Left colon (tissue), 2 donors: ENCODE measurements around the gene BLZF1. TPM values are rescaled to one million over a fixed set of nuclear protein-coding genes. Genes with fewer than 3 reads are reported as not detected.

Source experiments
- ATAC-seq: fragments of 200-7000 bp; cut with Tn5 transposase; one replicate; pipeline ENCODE4 v1.9.1; 2020; ENCODE audit warnings: mild to moderate bottlenecking, moderate library complexity
- DNase-seq, 2 donors: peaks; one replicate each; pipeline ENCODE4 v3.0.0-alpha.2; 2020
- intact Hi-C, 2 donors: fragments of 100-400 bp; cut with DNase I in 1 of 2; cut with micrococcal nuclease in 1 of 2; formaldehyde crosslinking; loops; one replicate each; pipeline versions ENCODE4 v1.11.2 to v1.14.0; 2022; cut with DNase I, micrococcal nuclease
- total RNA-seq, 2 donors: library from RNA; stranded (reverse); fragmentation: NEBNext Ultra II Directional; extraction: Animal tissue kit (Norgen Biotek cat#: 25700); gene quantifications; one replicate each; pipeline ENCODE4 v1.2.1, GENCODE V29; 2021
- donor health status: DM: no; HTN: no; CAD: no.
- donor health status: DM: yes; HTN: yes; CAD: no.

Gene BLZF1
- total RNA-seq, 2 donors from 2014 or later: 18.5 to 26.9 TPM

DNA sequence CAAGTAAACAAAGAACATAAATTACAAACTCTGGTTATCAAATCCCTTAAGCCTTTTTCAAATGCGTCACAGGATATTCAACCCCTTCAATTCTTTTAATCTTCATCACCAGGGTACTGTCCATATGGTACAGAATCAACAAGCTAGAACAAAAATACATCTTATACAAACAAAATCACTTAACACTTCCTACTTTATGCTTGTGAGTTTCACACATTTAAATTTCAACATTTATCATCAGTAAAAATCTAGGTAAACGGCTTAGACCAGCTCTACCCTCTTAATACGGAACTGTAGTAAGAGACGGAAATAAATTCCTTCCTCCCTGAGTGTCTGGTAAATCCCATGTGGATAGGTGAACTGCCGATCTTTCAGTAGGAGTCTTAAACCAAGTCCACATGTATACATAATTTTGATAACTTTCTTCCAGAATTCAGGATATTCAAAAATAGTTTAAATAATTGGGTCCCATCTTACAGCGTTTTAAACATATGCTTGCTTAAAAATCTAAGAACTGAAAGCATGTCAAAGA lies 58.2 kb downstream of the BLZF1 start:
- ATAC-seq (no peak), DNase-seq (no peak)
- intact Hi-C loops: no loop called here

DNA sequence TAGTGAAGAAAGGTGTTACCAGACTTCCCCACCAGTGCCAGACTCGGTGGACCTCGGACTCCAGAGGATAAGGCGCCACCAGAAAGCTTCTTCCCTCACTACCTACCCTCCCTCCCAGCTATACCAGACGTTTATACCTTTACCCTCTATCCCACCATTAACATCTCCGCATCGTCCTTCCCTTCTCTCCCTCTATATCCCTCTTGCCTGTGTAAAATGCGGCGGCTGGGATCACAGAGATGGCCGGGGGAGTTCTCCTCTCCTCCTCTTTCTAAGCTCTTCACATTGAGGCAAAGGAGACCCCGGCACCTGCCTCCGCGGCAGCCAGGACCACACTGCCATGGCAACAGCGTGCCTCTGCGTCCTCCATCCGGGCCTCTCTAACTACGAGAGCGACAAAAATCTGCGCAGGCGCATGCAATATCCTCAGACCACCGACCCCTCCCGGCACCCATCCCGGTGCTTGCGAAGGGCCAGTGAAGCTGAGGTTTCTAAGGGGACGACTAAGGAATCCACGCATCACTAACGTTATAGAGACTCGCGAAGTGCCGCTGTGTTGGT lies 59.2 kb downstream of the BLZF1 start, which contains the start of gene CCDC181:
Gene CCDC181, minus strand, starts transcription at position 394 of the 561 bp plus-strand sequence. CDS start 2,547 bp downstream, outside the sequence.
- intact Hi-C loops: no loop called here
- DNase-seq (peak in 1 of 2 donors; percentile 4), ATAC-seq (no peak)

Other genes starting within 250 kb of the BLZF1 start
- 1 to 10 TPM; 3.5 to 5.5 TPM for gene NME7, start 398 bp upstream of the BLZF1 start, total RNA-seq
- gene CCDC181, start 59.3 kb downstream of the BLZF1 start, total RNA-seq: under 1 TPM; 0.11 to 0.15 TPM
- 1 to 10 TPM; 7.3 to 8.4 TPM for gene SLC19A2, start 117.7 kb downstream of the BLZF1 start, total RNA-seq
- 1 to 10 TPM; 1.2 TPM for gene F5, start 218.3 kb downstream of the BLZF1 start, total RNA-seq